Body of pancreas (tissue), 4 donors: ENCODE measurements around the gene PAPPA. TPM values are rescaled to one million over a fixed set of nuclear protein-coding genes. Genes with fewer than 3 reads are reported as not detected.

Experiments
- ATAC-seq: fragments of 150-250 bp; one replicate; pipeline ENCODE4 v1.9.1; 2016
- DNase-seq, 4 donors: peaks; one replicate each; pipeline ENCODE4 v3.0.0-alpha.2; 2019
- H3K27ac ChIP-seq, 4 donors: fragments of 200-600 bp; sonication (generic); 1 replicate in 3 of 4; 2 replicates in 1 of 4; pipeline versions ENCODE4 v1.5.1 to v1.6.1; 2016 to 2019; ENCODE audit warnings: mild to moderate bottlenecking in 1 of 4, mixed read lengths in 1 of 4, moderate library complexity in 1 of 4
- H3K27me3 ChIP-seq, 2 donors: fragments of 200-600 bp; sonication (generic); one replicate each; pipeline ENCODE4 v1.6.0; 2016; ENCODE audit warnings: mild to moderate bottlenecking in 1 of 2
- H3K36me3 ChIP-seq, 2 donors: fragments of 200-600 bp; sonication (generic); replicated peaks in 1 of 2; 2 replicates each; pipeline ENCODE4 v1.5.1; 2016; ENCODE audit warnings: low read depth in 2 of 2; ENCODE audit not compliant: insufficient read depth in 1 of 2
- H3K4me1 ChIP-seq: fragments of 200-600 bp; sonication (generic); one replicate; pipeline ENCODE4 v1.6.0; 2016
- H3K4me3 ChIP-seq, 2 donors: fragments of 200-600 bp; sonication (generic); 1 replicate in 1 of 2; 2 replicates in 1 of 2; pipeline ENCODE4 v1.5.1; 2016 to 2019
- H3K9me3 ChIP-seq, 3 donors: fragments of 200-600 bp; sonication (generic); 1 replicate in 2 of 3; 2 replicates in 1 of 3; pipeline ENCODE4 v1.5.1; 2016
- POLR2A ChIP-seq, 3 donors: fragments of 450-650 bp; IDR thresholded peaks; one replicate each; pipeline ENCODE4 v1.6.1; 2016; ENCODE audit warnings: antibody characterized with exemption in 3 of 3, mild to moderate bottlenecking in 2 of 3
- WGBS, 2 donors: methylation state at CpG; one replicate each; pipeline ENCODE4 v1.1.5; 2017; 5-methylcytosine and 5-hydroxymethylcytosine counted together
- intact Hi-C: fragments of 100-400 bp; cut with DNase I; formaldehyde crosslinking; loops from one replicate; pipeline ENCODE4 v1.15.1; 2023
- total RNA-seq, 2 donors: library from RNA; depleted of rRNA; stranded (reverse); fragments of >200 nt; gene quantifications; one replicate each; pipeline ENCODE4 v1.1.0, GENCODE V29; 2016
- TF ChIP-seq, protein P1 (sequence below), 7 experiments: fragments of 450-650 bp in 4 of 7; fragments of 200-600 bp in 3 of 7; sonication (generic) in 3 of 7; IDR thresholded peaks; one replicate each; pipeline ENCODE4 v1.5.1; 2016 to 2019; ENCODE audit warnings: antibody characterized with exemption in 7 of 7

PAPPA gene
- total RNA-seq, 2 donors from 2014 or later: 1.0 to 2.0 TPM

DNA sequence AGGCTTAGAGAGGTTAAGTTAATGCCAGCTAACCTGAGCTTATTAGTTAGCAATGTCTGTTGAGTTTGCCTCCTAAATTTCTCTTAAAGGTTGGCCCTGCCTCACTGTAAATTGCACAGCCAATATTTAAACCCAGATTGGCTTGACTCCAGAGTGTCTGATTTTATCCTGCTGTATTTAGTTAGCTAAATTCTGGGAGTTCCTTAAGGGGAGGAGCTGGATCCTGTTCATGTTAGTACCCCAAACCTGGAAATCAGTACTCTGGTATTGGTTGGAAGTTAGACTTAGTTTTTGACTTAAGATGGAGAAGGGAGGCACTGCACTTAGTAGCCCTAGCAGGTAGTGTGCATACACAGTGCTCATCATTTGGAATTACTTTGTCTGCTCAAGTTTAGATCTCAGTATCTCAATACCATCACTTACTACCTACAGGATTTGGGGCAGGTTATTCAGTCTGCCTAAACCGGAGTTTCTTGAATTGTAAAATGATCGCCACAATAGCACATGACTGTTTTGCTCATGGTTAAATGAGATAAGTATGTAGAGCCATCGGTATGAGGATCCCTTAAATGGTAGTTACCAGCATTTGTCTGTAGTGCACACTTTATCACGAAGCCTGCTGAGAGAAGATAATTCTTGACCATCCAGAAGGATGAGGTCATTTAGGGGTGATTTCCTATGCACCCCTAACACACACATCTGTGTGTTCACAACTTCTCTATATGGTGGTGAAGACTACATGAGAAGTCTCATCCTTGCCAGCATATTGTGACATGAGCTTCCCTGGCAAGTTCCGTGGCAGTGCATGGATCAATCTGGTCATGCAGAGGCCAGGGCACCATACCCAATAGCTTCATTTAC, 268.8 kb downstream of the PAPPA start:
- ATAC-seq (no peak), DNase-seq (no peak)
- intact Hi-C loops: no loop called here
- H3K27ac ChIP-seq: no peak overlapping the region
- no peak overlapping the region for H3K4me3 ChIP-seq
- H3K9me3 ChIP-seq: no peaks in the 10 kb centered on the region
- no peaks in the 10 kb centered on the region for H3K27me3 ChIP-seq
- 89 to 96% methylated on average over 5 of the region's 5 CpGs for WGBS, 2 donors
- no peak for TF ChIP-seq POLR2A (IDR thresholded peaks at IDR 0.05)
- TF ChIP-seq, protein P1, sequence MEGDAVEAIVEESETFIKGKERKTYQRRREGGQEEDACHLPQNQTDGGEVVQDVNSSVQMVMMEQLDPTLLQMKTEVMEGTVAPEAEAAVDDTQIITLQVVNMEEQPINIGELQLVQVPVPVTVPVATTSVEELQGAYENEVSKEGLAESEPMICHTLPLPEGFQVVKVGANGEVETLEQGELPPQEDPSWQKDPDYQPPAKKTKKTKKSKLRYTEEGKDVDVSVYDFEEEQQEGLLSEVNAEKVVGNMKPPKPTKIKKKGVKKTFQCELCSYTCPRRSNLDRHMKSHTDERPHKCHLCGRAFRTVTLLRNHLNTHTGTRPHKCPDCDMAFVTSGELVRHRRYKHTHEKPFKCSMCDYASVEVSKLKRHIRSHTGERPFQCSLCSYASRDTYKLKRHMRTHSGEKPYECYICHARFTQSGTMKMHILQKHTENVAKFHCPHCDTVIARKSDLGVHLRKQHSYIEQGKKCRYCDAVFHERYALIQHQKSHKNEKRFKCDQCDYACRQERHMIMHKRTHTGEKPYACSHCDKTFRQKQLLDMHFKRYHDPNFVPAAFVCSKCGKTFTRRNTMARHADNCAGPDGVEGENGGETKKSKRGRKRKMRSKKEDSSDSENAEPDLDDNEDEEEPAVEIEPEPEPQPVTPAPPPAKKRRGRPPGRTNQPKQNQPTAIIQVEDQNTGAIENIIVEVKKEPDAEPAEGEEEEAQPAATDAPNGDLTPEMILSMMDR (IDR thresholded peaks at IDR 0.05): no peak
- no peaks in the 10 kb centered on the region for H3K36me3 ChIP-seq
- H3K4me1 ChIP-seq: no peaks in the 10 kb centered on the region

DNA sequence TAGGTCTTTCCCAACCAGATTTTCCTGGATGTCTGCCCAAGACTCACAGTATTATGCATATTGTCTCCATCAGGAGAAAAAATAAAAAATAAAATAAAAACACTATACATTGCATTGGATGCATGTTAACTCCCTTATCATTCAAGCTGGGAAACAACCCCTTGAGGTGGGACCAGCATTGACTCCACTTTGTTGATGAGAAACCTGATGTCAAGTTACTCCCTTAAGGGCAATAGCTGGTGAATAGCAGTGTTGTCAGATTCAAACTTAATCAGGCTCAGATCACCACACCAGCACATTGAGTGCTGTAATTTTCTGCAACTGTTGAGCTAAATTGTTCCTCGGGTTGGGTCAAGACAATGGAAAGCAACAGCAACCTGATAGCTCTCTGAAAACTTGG, 269.6 kb downstream of the PAPPA start:
- TF ChIP-seq POLR2A (IDR thresholded peaks at IDR 0.05): no peak
- Histone ChIP-seq H3K36me3 (no peaks in the 10 kb centered on the region), H3K27me3 (no peaks in the 10 kb centered on the region), H3K27ac (no peak overlapping the region), H3K9me3 (no peaks in the 10 kb centered on the region), H3K4me1 (no peaks in the 10 kb centered on the region), H3K4me3 (no peak overlapping the region)
- no peak for ATAC-seq
- 62 to 67% methylated on average over 1 of the region's 1 CpG for WGBS, 2 donors
- intact Hi-C loops: no loop called here
- no peak for DNase-seq

DNA sequence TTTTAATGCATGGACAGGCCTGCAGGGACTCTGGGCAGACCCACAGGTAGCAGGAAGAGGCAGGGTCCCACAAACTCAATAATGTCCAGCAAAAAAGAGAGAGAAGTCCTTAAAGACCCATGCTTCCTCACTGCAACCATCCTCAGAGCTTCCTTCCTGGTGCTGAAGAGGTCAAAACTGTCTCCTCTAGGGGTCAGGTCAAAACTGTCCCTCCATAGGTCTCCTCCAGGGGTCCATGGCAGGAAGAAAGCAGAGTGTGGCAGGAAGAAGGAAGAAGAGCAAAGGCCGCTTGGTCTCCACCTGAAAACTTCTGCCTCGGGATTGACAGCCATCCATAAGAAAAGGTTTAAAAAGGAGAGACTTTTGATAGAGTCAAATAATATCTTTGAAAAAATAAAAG, 271.7 kb downstream of the PAPPA start:
- Histone ChIP-seq H3K4me3 (no peak overlapping the region), H3K27me3 (no peaks in the 10 kb centered on the region), H3K36me3 (no peaks in the 10 kb centered on the region), H3K9me3 (no peaks in the 10 kb centered on the region), H3K27ac (no peak overlapping the region), H3K4me1 (no peaks in the 10 kb centered on the region)
- intact Hi-C loops: no loop called here
- ATAC-seq: no peak
- no peak for DNase-seq
- no peak for TF ChIP-seq POLR2A (IDR thresholded peaks at IDR 0.05)
- TF ChIP-seq, protein P1 (IDR thresholded peaks at IDR 0.05): no peak
- 58 to 92% methylated on average over 2 of the region's 2 CpGs for WGBS, 2 donors

DNA sequence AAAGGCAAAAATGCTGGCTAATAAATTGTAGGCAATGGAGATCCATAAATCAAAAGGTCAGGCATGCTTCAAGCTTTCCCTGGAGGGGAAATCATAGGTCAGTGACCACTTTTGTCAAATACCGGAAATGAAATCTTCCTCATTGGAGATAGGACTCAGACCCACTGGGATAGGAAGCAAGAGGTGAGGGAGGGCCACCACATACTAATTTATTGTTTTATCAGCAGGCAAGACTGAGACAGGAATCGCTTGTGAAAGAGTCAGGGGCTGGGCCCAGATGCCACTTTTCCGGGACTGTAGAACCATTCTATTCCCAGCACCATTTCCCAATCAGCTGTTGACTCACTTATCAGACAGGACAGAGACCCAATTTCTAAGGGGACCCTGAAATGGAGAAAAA, 277.3 kb downstream of the PAPPA start:
- H3K4me1 ChIP-seq: no peaks in the 10 kb centered on the region
- H3K36me3 ChIP-seq: no peaks in the 10 kb centered on the region
- 83 to 97% methylated on average over 3 of the region's 3 CpGs for WGBS, 2 donors
- H3K27ac ChIP-seq: no peak overlapping the region
- no peaks in the 10 kb centered on the region for H3K9me3 ChIP-seq
- no peak for TF ChIP-seq POLR2A (IDR thresholded peaks at IDR 0.05)
- TF ChIP-seq, protein P1 (IDR thresholded peaks at IDR 0.05): no peak
- no peak overlapping the region for H3K4me3 ChIP-seq
- no peaks in the 10 kb centered on the region for H3K27me3 ChIP-seq
- DNase-seq (no peak), ATAC-seq (no peak)
- intact Hi-C loops: no loop called here

DNA sequence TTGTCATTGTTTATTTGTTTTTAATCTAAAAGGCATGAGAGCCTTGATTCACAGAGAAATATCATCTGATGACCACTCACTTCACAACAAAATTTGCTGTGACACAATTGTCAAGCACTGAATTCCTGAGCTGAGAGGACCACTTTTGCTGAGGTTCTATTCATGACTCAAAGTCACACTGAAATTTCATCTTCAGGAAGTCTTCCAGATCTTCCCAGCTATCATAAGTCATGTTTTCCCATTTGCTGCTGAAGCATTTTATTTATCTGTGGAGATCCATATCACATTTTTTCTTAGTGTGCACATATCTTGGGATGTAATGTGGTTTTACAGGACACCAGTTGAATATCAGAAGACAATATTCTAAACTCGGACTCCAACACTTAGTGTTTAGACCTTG, 278.5 kb downstream of the PAPPA start:
- H3K4me3 ChIP-seq: no peak overlapping the region
- H3K4me1 ChIP-seq: no peaks in the 10 kb centered on the region
- WGBS, 2 donors: 89 to 96% methylated on average over 1 of the region's 1 CpG
- H3K27me3 ChIP-seq: no peaks in the 10 kb centered on the region
- TF ChIP-seq POLR2A (IDR thresholded peaks at IDR 0.05): no peak
- TF ChIP-seq, protein P1 (IDR thresholded peaks at IDR 0.05): no peak
- ATAC-seq: no peak
- intact Hi-C loops: no loop called here
- DNase-seq: no peak
- no peak overlapping the region for H3K27ac ChIP-seq
- no peaks in the 10 kb centered on the region for H3K9me3 ChIP-seq
- no peaks in the 10 kb centered on the region for H3K36me3 ChIP-seq
